HUES48 (cell line): ENCODE data around the gene MAU2.
A peak's percentile ranks its signal among the peaks of the same experiment; 100 is the strongest.

Experiments
- H3K27ac ChIP-seq: one replicate; pipeline ENCODE4 v1.7.0; 2013; ENCODE audit warnings: low read depth, low read length, inconsistent platforms
- H3K27me3 ChIP-seq: 2 replicates; pipeline ENCODE4 v1.6.1; 2013; ENCODE audit warnings: mild to moderate bottlenecking, low read length; ENCODE audit not compliant: control insufficient read depth, insufficient read depth
- H3K36me3 ChIP-seq: 2 replicates; pipeline ENCODE4 v1.6.1; 2013; ENCODE audit warnings: low read length; ENCODE audit not compliant: control insufficient read depth, insufficient read depth
- H3K4me1 ChIP-seq: 2 replicates; pipeline ENCODE4 v1.6.1; 2013; ENCODE audit warnings: mild to moderate bottlenecking, low read length; ENCODE audit not compliant: control insufficient read depth, insufficient read depth
- H3K4me3 ChIP-seq: 2 replicates; pipeline ENCODE4 v1.5.1; 2013; ENCODE audit warnings: mild to moderate bottlenecking, low read depth, low read length
- H3K9ac ChIP-seq: 2 replicates; pipeline ENCODE4 v1.6.1; 2013; ENCODE audit warnings: mild to moderate bottlenecking, low read depth, low read length, moderate library complexity
- H3K9me3 ChIP-seq: 2 replicates; pipeline ENCODE4 v1.6.1; 2013; ENCODE audit warnings: low read length; ENCODE audit not compliant: control insufficient read depth, insufficient read depth

The MAU2 gene

GRCh38 chr19:19335408-19336158 lies 15.0 kb downstream of the MAU2 start:
- Histone ChIP-seq H3K4me1 (no peaks in the 10 kb centered on the region), H3K9me3 (no peaks in the 10 kb centered on the region), H3K27ac (no peak overlapping the region), H3K4me3 (no peak overlapping the region), H3K36me3 (peaks cover 84% of the 10 kb centered on the region), H3K27me3 (no peaks in the 10 kb centered on the region), H3K9ac (no peak overlapping the region)

GRCh38 chr19:19336597-19336996 lies 16.0 kb downstream of the MAU2 start:
- H3K4me3 ChIP-seq: no peak overlapping the region
- H3K27ac ChIP-seq: no peak overlapping the region
- H3K9me3 ChIP-seq: no peaks in the 10 kb centered on the region
- no peaks in the 10 kb centered on the region for H3K4me1 ChIP-seq
- H3K9ac ChIP-seq: no peak overlapping the region
- no peaks in the 10 kb centered on the region for H3K27me3 ChIP-seq
- H3K36me3 ChIP-seq: peaks cover 85% of the 10 kb centered on the region

DNA sequence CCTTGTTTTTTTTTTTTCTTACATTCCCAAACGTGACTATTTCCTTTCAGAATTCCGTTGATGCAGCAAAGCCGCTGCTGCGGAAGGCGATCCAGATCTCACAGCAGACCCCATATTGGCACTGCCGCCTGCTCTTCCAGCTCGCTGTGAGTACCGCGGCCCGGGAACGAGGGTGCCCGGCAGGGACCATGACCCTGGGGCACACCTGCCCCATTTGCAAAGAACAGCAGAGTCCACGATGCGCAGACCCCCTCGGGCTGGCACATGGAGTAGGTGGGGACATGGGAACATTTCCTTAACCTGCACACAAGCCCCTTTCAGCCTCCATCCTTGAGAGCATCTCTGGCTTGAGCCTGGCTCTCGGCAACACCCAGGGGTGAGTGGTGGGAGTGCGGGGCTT lies 16.5 kb downstream of the MAU2 start:
- Histone ChIP-seq H3K4me3 (no peak overlapping the region), H3K9me3 (no peaks in the 10 kb centered on the region), H3K9ac (no peak overlapping the region), H3K27ac (no peak overlapping the region), H3K4me1 (no peaks in the 10 kb centered on the region), H3K36me3 (peaks cover 85% of the 10 kb centered on the region), H3K27me3 (no peaks in the 10 kb centered on the region)

DNA sequence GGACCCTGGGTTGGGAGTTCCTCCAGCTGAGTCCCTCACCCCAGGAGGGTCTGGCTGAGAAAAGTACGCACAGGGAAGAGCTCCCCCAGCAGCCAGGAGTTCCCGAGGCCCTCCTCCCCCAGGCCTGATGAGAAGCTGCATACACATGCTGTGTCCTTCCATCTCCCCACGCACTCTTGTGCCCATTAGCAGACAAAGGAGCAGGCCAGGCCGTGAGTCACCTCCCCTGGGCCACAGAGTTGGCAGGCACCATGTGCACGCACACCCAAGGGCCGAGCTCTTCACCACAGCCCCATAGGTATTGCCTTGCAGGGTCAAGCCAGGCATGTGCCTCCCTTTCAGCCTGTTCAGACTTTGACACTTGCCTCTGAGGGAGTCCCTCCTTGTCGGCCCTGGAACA lies 17.5 kb downstream of the MAU2 start:
- Histone ChIP-seq H3K4me3 (no peak overlapping the region), H3K36me3 (peaks cover 81% of the 10 kb centered on the region), H3K27me3 (no peaks in the 10 kb centered on the region), H3K27ac (no peak overlapping the region), H3K9me3 (no peaks in the 10 kb centered on the region), H3K9ac (no peak overlapping the region), H3K4me1 (no peaks in the 10 kb centered on the region)

DNA sequence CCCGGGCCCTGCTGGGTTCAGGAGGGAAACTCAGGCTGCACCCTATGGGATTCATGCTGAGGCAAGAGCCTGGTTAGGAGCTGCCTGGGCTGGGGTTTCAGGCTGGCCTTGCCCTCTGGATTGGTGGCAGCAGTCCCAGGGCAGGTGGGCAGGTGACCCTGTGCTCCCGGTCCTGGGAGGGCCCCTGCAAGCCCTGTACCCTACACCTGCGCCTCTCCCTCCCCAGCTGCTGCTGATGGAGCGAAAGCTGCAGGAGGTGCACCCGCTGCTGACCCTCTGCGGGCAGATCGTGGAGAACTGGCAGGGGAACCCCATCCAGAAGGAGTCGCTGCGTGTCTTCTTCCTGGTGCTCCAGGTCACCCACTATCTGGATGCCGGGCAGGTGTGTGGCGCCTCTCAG lies 20.4 kb downstream of the MAU2 start:
- H3K27ac ChIP-seq: no peak overlapping the region
- H3K36me3 ChIP-seq: peaks cover 81% of the 10 kb centered on the region
- no peak overlapping the region for H3K4me3 ChIP-seq
- no peaks in the 10 kb centered on the region for H3K27me3 ChIP-seq
- H3K9ac ChIP-seq: no peak overlapping the region
- no peaks in the 10 kb centered on the region for H3K4me1 ChIP-seq
- H3K9me3 ChIP-seq: no peaks in the 10 kb centered on the region

- Histone ChIP-seq H3K27me3 (no peaks in the 10 kb centered on the region), H3K9ac (no peak overlapping the region), H3K4me3 (no peak overlapping the region), H3K27ac (peak overlapping the region; percentile 18), H3K4me1 (no peaks in the 10 kb centered on the region), H3K36me3 (peaks cover 82% of the 10 kb centered on the region), H3K9me3 (no peaks in the 10 kb centered on the region)
These were observed 21.7 kb downstream of the MAU2 start for GRCh38 chr19:19342086-19343015.

- no peak overlapping the region for H3K27ac ChIP-seq
- H3K27me3 ChIP-seq: no peaks in the 10 kb centered on the region
- H3K36me3 ChIP-seq: peaks cover 81% of the 10 kb centered on the region
These were observed 22.4 kb downstream of the MAU2 start for GRCh38 chr19:19343016-19343362.

DNA sequence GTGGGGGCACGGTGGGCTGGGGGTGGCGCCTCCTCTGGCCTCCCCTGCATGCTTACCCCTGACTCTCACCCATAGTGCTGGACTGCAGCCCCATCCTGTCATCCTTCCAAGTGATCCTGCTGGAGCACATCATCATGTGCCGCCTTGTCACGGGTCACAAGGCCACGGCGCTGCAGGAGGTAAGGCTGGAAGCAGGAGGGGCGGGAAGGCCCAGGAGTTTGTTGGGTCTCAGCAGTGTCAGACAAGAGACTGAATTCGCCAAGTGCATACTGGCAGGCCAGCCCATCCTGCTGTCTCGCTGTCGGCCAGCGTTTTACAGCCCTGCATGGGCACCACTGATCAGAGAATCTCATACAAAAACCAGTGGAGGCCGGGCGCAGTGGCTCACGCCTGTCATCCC lies 23.1 kb downstream of the MAU2 start:
- Histone ChIP-seq H3K27ac (no peak overlapping the region), H3K4me3 (no peak overlapping the region), H3K27me3 (no peaks in the 10 kb centered on the region), H3K9me3 (no peaks in the 10 kb centered on the region), H3K4me1 (no peaks in the 10 kb centered on the region), H3K36me3 (peaks cover 81% of the 10 kb centered on the region), H3K9ac (no peak overlapping the region)

More at GRCh38 chr19:19343016-19343362, 22.4 kb downstream of the MAU2 start:
- H3K4me1 ChIP-seq: no peaks in the 10 kb centered on the region
- H3K9me3 ChIP-seq: no peaks in the 10 kb centered on the region
- no peak overlapping the region for H3K9ac ChIP-seq
- no peak overlapping the region for H3K4me3 ChIP-seq

- Histone ChIP-seq H3K4me1 (no peaks in the 10 kb centered on the region), H3K27ac (no peak overlapping the region), H3K9ac (no peak overlapping the region), H3K36me3 (peaks cover 81% of the 10 kb centered on the region), H3K4me3 (no peak overlapping the region), H3K27me3 (no peaks in the 10 kb centered on the region), H3K9me3 (no peaks in the 10 kb centered on the region)
These were observed 24.6 kb downstream of the MAU2 start for GRCh38 chr19:19345232-19345631.

DNA sequence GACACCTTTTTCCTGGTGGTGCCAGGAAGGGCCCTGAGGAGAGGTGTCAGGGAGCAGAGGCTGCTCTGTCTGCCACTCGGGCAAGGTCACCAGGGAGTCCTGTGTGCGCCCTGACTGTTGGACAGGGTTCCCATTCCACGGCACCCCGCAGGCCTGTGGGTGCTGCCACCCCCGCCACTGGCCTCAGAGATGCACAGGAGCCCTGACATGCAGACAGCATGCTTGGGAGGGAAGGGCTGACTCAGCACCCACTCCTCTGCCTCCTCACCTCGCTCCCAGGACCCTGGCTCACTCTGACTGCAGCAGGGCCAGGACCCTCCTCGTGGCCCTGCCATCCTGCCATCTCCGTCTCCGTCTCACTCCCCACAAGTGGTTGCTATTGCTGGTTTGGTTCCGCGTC lies 25.3 kb downstream of the MAU2 start:
- Histone ChIP-seq H3K9me3 (no peaks in the 10 kb centered on the region), H3K27me3 (no peaks in the 10 kb centered on the region), H3K9ac (no peak overlapping the region), H3K4me1 (no peaks in the 10 kb centered on the region), H3K36me3 (peaks cover 80% of the 10 kb centered on the region), H3K4me3 (no peak overlapping the region), H3K27ac (no peak overlapping the region)
